Tibial nerve (tissue), 4 donors: ENCODE measurements around the gene RHCE.
"Not testable (repeated sequence)": the region's sequence is repeated elsewhere in the genome, so short reads cannot be mapped to it uniquely, and the experiment has no call there.

ENCODE experiments used
- EP300 ChIP-seq, 2 donors: sonication (generic); formaldehyde crosslinking; IDR thresholded peaks; one replicate each; pipeline ENCODE4 v1.6.1; 2017; ENCODE audit warnings: antibody characterized with exemption in 2 of 2, mild to moderate bottlenecking in 1 of 2
- POLR2A ChIP-seq, 2 donors: fragments of 450-650 bp; IDR thresholded peaks; one replicate each; pipeline ENCODE4 v1.6.1; 2017; ENCODE audit warnings: antibody characterized with exemption in 2 of 2, mild to moderate bottlenecking in 2 of 2, moderate library complexity in 2 of 2
- TF ChIP-seq, protein P1 (sequence below), 5 experiments: fragments of 200-600 bp in 3 of 5; fragments of 450-650 bp in 2 of 5; sonication (generic) in 3 of 5; IDR thresholded peaks; one replicate each; pipeline ENCODE4 v1.5.1; 2016 to 2019; ENCODE audit warnings: antibody characterized with exemption in 5 of 5, mild to moderate bottlenecking in 3 of 5, moderate library complexity in 2 of 5

DNA sequence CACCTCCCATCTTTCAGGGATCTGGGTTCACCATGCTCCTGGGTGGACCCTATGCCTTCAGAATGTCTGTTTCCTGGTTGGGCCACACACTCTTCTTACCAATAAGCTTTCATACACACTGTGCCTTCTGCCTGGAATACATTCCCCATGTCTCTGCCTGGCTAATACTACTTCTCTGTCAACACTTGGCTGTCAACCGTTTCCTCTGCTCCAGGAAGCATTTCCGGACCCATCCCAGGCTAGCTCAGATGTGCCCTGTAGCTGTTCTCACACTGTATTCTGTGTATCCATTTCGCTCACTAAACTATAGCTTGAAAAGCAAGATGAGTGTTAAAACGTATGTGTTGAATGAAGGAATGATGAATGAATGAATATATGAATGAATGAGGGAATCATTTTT, 33.5 kb downstream of the RHCE start:
- TF ChIP-seq, protein P1, sequence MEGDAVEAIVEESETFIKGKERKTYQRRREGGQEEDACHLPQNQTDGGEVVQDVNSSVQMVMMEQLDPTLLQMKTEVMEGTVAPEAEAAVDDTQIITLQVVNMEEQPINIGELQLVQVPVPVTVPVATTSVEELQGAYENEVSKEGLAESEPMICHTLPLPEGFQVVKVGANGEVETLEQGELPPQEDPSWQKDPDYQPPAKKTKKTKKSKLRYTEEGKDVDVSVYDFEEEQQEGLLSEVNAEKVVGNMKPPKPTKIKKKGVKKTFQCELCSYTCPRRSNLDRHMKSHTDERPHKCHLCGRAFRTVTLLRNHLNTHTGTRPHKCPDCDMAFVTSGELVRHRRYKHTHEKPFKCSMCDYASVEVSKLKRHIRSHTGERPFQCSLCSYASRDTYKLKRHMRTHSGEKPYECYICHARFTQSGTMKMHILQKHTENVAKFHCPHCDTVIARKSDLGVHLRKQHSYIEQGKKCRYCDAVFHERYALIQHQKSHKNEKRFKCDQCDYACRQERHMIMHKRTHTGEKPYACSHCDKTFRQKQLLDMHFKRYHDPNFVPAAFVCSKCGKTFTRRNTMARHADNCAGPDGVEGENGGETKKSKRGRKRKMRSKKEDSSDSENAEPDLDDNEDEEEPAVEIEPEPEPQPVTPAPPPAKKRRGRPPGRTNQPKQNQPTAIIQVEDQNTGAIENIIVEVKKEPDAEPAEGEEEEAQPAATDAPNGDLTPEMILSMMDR (IDR thresholded peaks at IDR 0.05): not testable (repeated sequence)
- not testable (repeated sequence) for TF ChIP-seq EP300, POLR2A (IDR thresholded peaks at IDR 0.05)
